GM23338 (cell line): Measurements from ENCODE around the gene CCDC57. TPM values are rescaled to one million over a fixed set of nuclear protein-coding genes. Genes with fewer than 3 reads are reported as not detected.

ENCODE experiments used
- ATAC-seq: fragments of 200-7000 bp; cut with Tn5 transposase; 3 replicates; pipeline ENCODE4 v1.9.1; 2020
- DNase-seq: peaks from one replicate; pipeline ENCODE4 v3.0.0-alpha.2; 2015; ENCODE audit warnings: low spot score
- H2AFZ ChIP-seq: fragments of 200-600 bp; sonication (generic); 2 replicates; pipeline ENCODE4 v1.8.0; 2016; ENCODE audit warnings: antibody characterized with exemption, mild to moderate bottlenecking, moderate library complexity
- H3F3A ChIP-seq: fragments of 200-600 bp; sonication (generic); replicated peaks from 2 replicates; pipeline ENCODE4 v1.8.0; 2017; ENCODE audit warnings: antibody characterized with exemption, mixed run types, low read depth
- H3K27ac ChIP-seq: fragments of 200-600 bp; sonication (generic); 2 replicates; pipeline ENCODE4 v1.6.1; 2016; ENCODE audit warnings: low read depth
- H3K27me3 ChIP-seq: fragments of 200-600 bp; sonication (generic); 2 replicates; pipeline ENCODE4 v1.8.0; 2016; ENCODE audit warnings: mild to moderate bottlenecking, mixed run types, moderate library complexity; ENCODE audit not compliant: insufficient read depth
- H3K36me3 ChIP-seq: fragments of 200-600 bp; sonication (generic); 2 replicates; pipeline ENCODE4 v1.8.0; 2016; ENCODE audit warnings: mild to moderate bottlenecking; ENCODE audit not compliant: insufficient read depth
- H3K4me1 ChIP-seq: fragments of 200-600 bp; sonication (generic); 2 replicates; pipeline ENCODE4 v1.8.0; 2016; ENCODE audit warnings: mild to moderate bottlenecking, moderate library complexity; ENCODE audit not compliant: insufficient read depth
- H3K4me2 ChIP-seq: fragments of 200-600 bp; sonication (generic); 2 replicates; pipeline ENCODE4 v1.7.1; 2017; ENCODE audit warnings: mixed run types
- H3K4me3 ChIP-seq: fragments of 200-600 bp; sonication (generic); 2 replicates; pipeline ENCODE4 v1.6.1; 2016; ENCODE audit warnings: mixed run types
- H3K79me2 ChIP-seq: fragments of 200-600 bp; sonication (generic); replicated peaks from 2 replicates; pipeline ENCODE4 v1.8.0; 2017; ENCODE audit warnings: mild to moderate bottlenecking; ENCODE audit not compliant: insufficient read depth
- H3K9me2 ChIP-seq: fragments of 200-600 bp; sonication (generic); 2 replicates; pipeline ENCODE4 v1.8.0; 2017; ENCODE audit not compliant: insufficient read depth
- H4K20me1 ChIP-seq: fragments of 200-600 bp; sonication (generic); replicated peaks from 2 replicates; pipeline ENCODE4 v1.8.0; 2017; ENCODE audit warnings: mild to moderate bottlenecking; ENCODE audit not compliant: insufficient read depth
- H3K27ac Mint-ChIP-seq: 2 replicates; pipeline ENCODE4 v1.8.0; 2020; ENCODE audit warnings: inconsistent platforms, mild to moderate bottlenecking, moderate library complexity, mixed read lengths
- H3K27me3 Mint-ChIP-seq: 3 replicates; pipeline ENCODE4 v1.8.0; 2022; ENCODE audit warnings: low read depth, mild to moderate bottlenecking, moderate library complexity, mixed read lengths, inconsistent platforms; ENCODE audit not compliant: insufficient read depth, poor library complexity
- H3K36me3 Mint-ChIP-seq: 3 replicates; pipeline ENCODE4 v1.8.0; 2021; ENCODE audit warnings: low read depth, mild to moderate bottlenecking, inconsistent platforms, moderate library complexity, mixed read lengths
- H3K4me1 Mint-ChIP-seq: 3 replicates; pipeline ENCODE4 v1.8.0; 2020; ENCODE audit warnings: mild to moderate bottlenecking, inconsistent platforms, mixed read lengths
- H3K4me3 Mint-ChIP-seq: 3 replicates; pipeline ENCODE4 v1.8.0; 2021; ENCODE audit warnings: moderate library complexity, mild to moderate bottlenecking, inconsistent platforms, mixed read lengths
- H3K9me3 Mint-ChIP-seq: 3 replicates; pipeline ENCODE4 v1.8.0; 2020; ENCODE audit warnings: moderate library complexity, mild to moderate bottlenecking, inconsistent platforms, mixed read lengths
- CTCF ChIP-seq, 2 experiments: fragments of 200-600 bp in 1 of 2; sonication (generic) in 1 of 2; conservative IDR thresholded peaks; 2 replicates each; pipeline versions ENCODE4 v1.5.1 to v1.6.1; 2016 to 2017; ENCODE audit warnings: antibody characterized with exemption in 2 of 2, low read depth in 2 of 2, mild to moderate bottlenecking in 2 of 2, moderate library complexity in 1 of 2
- ETS1 ChIP-seq: IDR thresholded peaks from 2 replicates; pipeline ENCODE4 v1.6.1; 2016; ENCODE audit warnings: antibody characterized with exemption
- POLR2AphosphoS5 ChIP-seq: IDR thresholded peaks from 2 replicates; pipeline ENCODE4 v1.6.1; 2016; ENCODE audit warnings: antibody characterized with exemption, low read depth
- ZNF114 ChIP-seq: fragments of 250-450 bp; sonication (Bioruptor Pico); IDR thresholded peaks from 2 replicates; pipeline ENCODE4 v1.5.0; 2020; ENCODE audit warnings: mild to moderate bottlenecking, moderate library complexity
- polyA plus RNA-seq: library from polyadenylated mRNA; unstranded; fragments of >200 nt; fragmentation: Nextera tagmentation; extraction: Ambion mirVana; gene quantifications from 2 replicates; pipeline ENCODE4 v1.2.1, GENCODE V29; 2016
- total RNA-seq: library from RNA; depleted of rRNA; stranded (reverse); fragments of >200 nt; shearing (Covaris generic); gene quantifications from 2 replicates; pipeline ENCODE4 v1.2.3, GENCODE V29; 2014

CCDC57 gene
- total and polyA plus RNA-seq, 2 experiments from 2014 or later: 7.0 to 16.3 TPM

GRCh38 chr17:82076785-82077591 is 135.7 kb downstream of the CCDC57 start:
- no peaks in the 10 kb centered on the region; the same call in 1 of the 3 replicates for H3K9me3 Mint-ChIP-seq
- H4K20me1 ChIP-seq: peaks cover 8% of the 10 kb centered on the region; the same call in 1 of the 2 replicates
- no peaks in the 10 kb centered on the region; the same call in 1 of the 2 replicates for H3K27me3 ChIP-seq
- TF ChIP-seq CTCF (conservative IDR thresholded peaks at IDR 0.05; ENCODE audit: low read depth in 2 of 2) (no peak), POLR2AphosphoS5 (0 out of 2 replicates have a peak, but pooled peaks have one; percentile 7)
- peaks cover 10% of the 10 kb centered on the region; the same call in 1 of the 2 replicates for H3K36me3 ChIP-seq
- no peaks in the 10 kb centered on the region for H3K9me2 ChIP-seq
- no peak overlapping the region for H3K27ac Mint-ChIP-seq
- peaks cover 28% of the 10 kb centered on the region for H3K36me3 Mint-ChIP-seq
- H3K79me2 ChIP-seq: no peaks in the 10 kb centered on the region
- peak overlapping the region; percentile 55; the same call in 1 of the 2 replicates for H3K27ac ChIP-seq
- H3K4me3 ChIP-seq: no peak overlapping the region
- DNase-seq (peak; percentile 65), ATAC-seq (peak; percentile 50)
- H3K4me2 ChIP-seq: no peak overlapping the region
- no peaks in the 10 kb centered on the region for H3K4me1 ChIP-seq
- peaks cover 20% of the 10 kb centered on the region for H3F3A ChIP-seq
- peaks cover 31% of the 10 kb centered on the region for H3K27me3 Mint-ChIP-seq
- no peak overlapping the region for H2AFZ ChIP-seq
- no peak overlapping the region for H3K4me3 Mint-ChIP-seq
- H3K4me1 Mint-ChIP-seq: peaks cover 3% of the 10 kb centered on the region

GRCh38 chr17:82076018-82076784 is 136.4 kb downstream of the CCDC57 start:
- TF ChIP-seq POLR2AphosphoS5 (peak; percentile 7; the same call in 1 of the 2 replicates), ETS1 (no peak), ZNF114 (CRISPR knock-in tag) (no peak)

More at GRCh38 chr17:82076018-82076784, 136.4 kb downstream of the CCDC57 start:
- H3K27ac Mint-ChIP-seq: no peak overlapping the region
- peaks cover 31% of the 10 kb centered on the region for H3K27me3 Mint-ChIP-seq
- Histone ChIP-seq H3K4me1 (no peaks in the 10 kb centered on the region), H3K27ac (0 out of 2 replicates have a peak overlapping the region, but pooled peaks have one; percentile 55), H3K27me3 (no peaks in the 10 kb centered on the region; the same call in 1 of the 2 replicates), H2AFZ (no peak overlapping the region), H3K9me2 (no peaks in the 10 kb centered on the region), H3K36me3 (peaks cover 10% of the 10 kb centered on the region; the same call in 1 of the 2 replicates), H3F3A (peaks cover 20% of the 10 kb centered on the region), H3K4me3 (no peak overlapping the region), H3K79me2 (no peaks in the 10 kb centered on the region), H3K4me2 (no peak overlapping the region), H4K20me1 (peaks cover 8% of the 10 kb centered on the region; the same call in 1 of the 2 replicates)
- peaks cover 26% of the 10 kb centered on the region for H3K36me3 Mint-ChIP-seq
- no peak overlapping the region for H3K4me3 Mint-ChIP-seq
- H3K4me1 Mint-ChIP-seq: peaks cover 3% of the 10 kb centered on the region
- DNase-seq: no peak
- H3K9me3 Mint-ChIP-seq: no peaks in the 10 kb centered on the region; the same call in 1 of the 3 replicates
- ATAC-seq: peak; percentile 3; the same call in 1 of the 3 replicates
